HCT116 (cell line): ENCODE measurements around the gene DDB1. TPM values are rescaled to one million over a fixed set of nuclear protein-coding genes. Genes with fewer than 3 reads are reported as not detected.

ENCODE experiments used
- ATAC-seq: fragments of 200-7000 bp; cut with Tn5 transposase; 2 replicates; pipeline ENCODE4 v1.9.1; 2020; ENCODE audit warnings: mild to moderate bottlenecking, moderate library complexity
- BruUV-seq: library from RNA; stranded (reverse); fragments of 400-500 nt; replicated peaks from 2 replicates; lab custom pipeline; 2021; lab: Mats Ljungman, UMichigan
- CTCF ChIA-PET: fragments of 300-600 bp; sonication (Branson Sonifier 250); formaldehyde crosslinking; loops from one replicate; lab custom pipeline; 2021; ENCODE audit warnings: antibody characterized with exemption; lab: Charles Lee
- POLR2A ChIA-PET: fragments of 300-600, 350-600 bp; sonication (Branson Sonifier 250); formaldehyde crosslinking; loops from one replicate; lab custom pipeline; 2021; ENCODE audit warnings: antibody characterized with exemption; lab: Charles Lee
- RAD21 ChIA-PET, 2 experiments: fragments of 300-600 bp; sonication (Branson Sonifier 250); formaldehyde crosslinking; loops; one replicate each; lab custom pipeline; 2023; ENCODE audit warnings: low total read pairs in 2 of 2; ENCODE audit not compliant: uncharacterized antibody in 2 of 2, unreplicated experiment in 2 of 2, low non-redundant PET in 1 of 2; lab: Charles Lee
- DNase-seq: peaks from one replicate; pipeline ENCODE4 v3.0.0-alpha.2; 2010; ENCODE audit warnings: low read depth, low spot score
- H2AFZ ChIP-seq: fragments of 200-600 bp; shearing (Covaris generic), sonication (generic); 2 replicates; pipeline ENCODE4 v1.6.1; 2017; ENCODE audit warnings: low read depth, mixed run types, mixed read lengths, antibody characterized with exemption, low read length; ENCODE audit not compliant: poor library complexity, severe bottlenecking
- H3K27ac ChIP-seq: 2 replicates; pipeline ENCODE4 v1.5.1; 2012; ENCODE audit warnings: low read depth, low read length
- H3K27me3 ChIP-seq: fragments of 200-600 bp; sonication (generic); 2 replicates; pipeline ENCODE4 v1.6.1; 2016; ENCODE audit warnings: mixed run types, low read length, mixed read lengths; ENCODE audit not compliant: insufficient read depth
- H3K36me3 ChIP-seq, 2 experiments: fragments of 200-500 bp in 1 of 2; fragments of 200-600 bp in 1 of 2; sonication (Bioruptor generic) in 1 of 2; sonication (generic) in 1 of 2; 2 replicates each; pipeline versions ENCODE4 v1.5.1 to v1.6.1; 2014 to 2016; ENCODE audit warnings: low read length in 2 of 2, inconsistent platforms in 1 of 2, mixed read lengths in 1 of 2, mixed run types in 1 of 2; ENCODE audit not compliant: insufficient read depth in 2 of 2, control insufficient read depth in 1 of 2
- H3K4me1 ChIP-seq, 2 experiments: fragments of 200-600 bp in 1 of 2; sonication (generic) in 1 of 2; 2 replicates each; pipeline versions ENCODE4 v1.5.1 to v1.6.1; 2012 to 2017; ENCODE audit warnings: low read length in 2 of 2, inconsistent platforms in 1 of 2, mild to moderate bottlenecking in 1 of 2, mixed read lengths in 1 of 2, mixed run types in 1 of 2, moderate library complexity in 1 of 2; ENCODE audit not compliant: insufficient read depth in 2 of 2, control insufficient read depth in 1 of 2
- H3K4me2 ChIP-seq: fragments of 200-600 bp; sonication (generic); 2 replicates; pipeline ENCODE4 v1.6.1; 2017; ENCODE audit warnings: mixed run types, low read length, mixed read lengths
- H3K4me3 ChIP-seq, 2 experiments: fragments of 200-600 bp in 1 of 2; sonication (generic) in 1 of 2; replicated peaks in 1 of 2; 2 replicates each; pipeline ENCODE4 v1.5.1; 2011 to 2016; ENCODE audit warnings: low read length in 2 of 2, control low read depth in 1 of 2, low read depth in 1 of 2, mild to moderate bottlenecking in 1 of 2, mixed read lengths in 1 of 2, mixed run types in 1 of 2
- H3K79me2 ChIP-seq: fragments of 200-600 bp; sonication (generic); 2 replicates; pipeline ENCODE4 v1.6.1; 2017; ENCODE audit warnings: mild to moderate bottlenecking, mixed run types, low read length, moderate library complexity, mixed read lengths; ENCODE audit not compliant: insufficient read depth
- H3K9ac ChIP-seq: fragments of 200-600 bp; sonication (generic); 2 replicates; pipeline ENCODE4 v1.6.1; 2016; ENCODE audit warnings: low read length, mixed read lengths
- H3K9me2 ChIP-seq: fragments of 200-600 bp; sonication (generic), shearing (Covaris generic); 2 replicates; pipeline ENCODE4 v1.6.1; 2017; ENCODE audit warnings: mixed run types, mild to moderate bottlenecking, moderate library complexity; ENCODE audit not compliant: insufficient read depth
- H3K9me3 ChIP-seq, 2 experiments: fragments of 200-500 bp in 1 of 2; fragments of 200-600 bp in 1 of 2; sonication (Bioruptor generic) in 1 of 2; sonication (generic) in 1 of 2; 2 replicates each; pipeline ENCODE4 v1.6.1; 2014 to 2017; ENCODE audit warnings: low read length in 2 of 2, mixed read lengths in 2 of 2, inconsistent platforms in 1 of 2, low read depth in 1 of 2, mild to moderate bottlenecking in 1 of 2, mixed run types in 1 of 2, moderate library complexity in 1 of 2; ENCODE audit not compliant: control insufficient read depth in 1 of 2, insufficient read depth in 1 of 2
- H4K20me1 ChIP-seq: fragments of 200-600 bp; sonication (generic), shearing (Covaris generic); 2 replicates; pipeline ENCODE4 v1.6.1; 2017; ENCODE audit warnings: mixed run types, mild to moderate bottlenecking, moderate library complexity; ENCODE audit not compliant: insufficient read depth
- CBX3 ChIP-seq: IDR thresholded peaks from 2 replicates; pipeline ENCODE4 v1.6.1; 2012; ENCODE audit warnings: low read depth
- FOSL1 ChIP-seq: IDR thresholded peaks from 2 replicates; pipeline ENCODE4 v1.6.1; 2012; ENCODE audit warnings: low read depth
- JUND ChIP-seq: IDR thresholded peaks from 2 replicates; pipeline ENCODE4 v1.6.1; 2012
- RAD21 ChIP-seq: IDR thresholded peaks from 2 replicates; pipeline ENCODE4 v1.6.1; 2012; ENCODE audit warnings: low read depth, mild to moderate bottlenecking
- SP1 ChIP-seq: IDR thresholded peaks from 2 replicates; pipeline ENCODE4 v1.6.1; 2012; ENCODE audit warnings: low read depth
- SRF ChIP-seq: IDR thresholded peaks from 2 replicates; pipeline ENCODE4 v1.6.1; 2012; ENCODE audit warnings: low read depth
- ZFX ChIP-seq: fragments of 450-650 bp; IDR thresholded peaks from 2 replicates; pipeline ENCODE4 v1.6.1; 2017
- ZNF274 ChIP-seq: fragments of 200-500 bp; sonication (Bioruptor generic); IDR thresholded peaks from 2 replicates; pipeline ENCODE4 v1.6.1; 2014; ENCODE audit warnings: mild to moderate bottlenecking, low read depth, low read length, inconsistent platforms
- intact Hi-C: fragments of 100-400 bp; cut with micrococcal nuclease; formaldehyde crosslinking; loops from 2 replicates; pipeline ENCODE4 v1.10.0; 2022
- total RNA-seq: library from RNA; stranded (reverse); gene quantifications from one replicate; pipeline ENCODE4 v1.2.1, GENCODE V29; 2021; ENCODE audit not compliant: unreplicated experiment
- TF ChIP-seq, protein P1 (sequence below): IDR thresholded peaks from 2 replicates; pipeline ENCODE4 v1.6.1; 2012; ENCODE audit warnings: low read depth

Gene DDB1
- total RNA-seq, 1 experiment from 2014 or later = 269 TPM

DNA sequence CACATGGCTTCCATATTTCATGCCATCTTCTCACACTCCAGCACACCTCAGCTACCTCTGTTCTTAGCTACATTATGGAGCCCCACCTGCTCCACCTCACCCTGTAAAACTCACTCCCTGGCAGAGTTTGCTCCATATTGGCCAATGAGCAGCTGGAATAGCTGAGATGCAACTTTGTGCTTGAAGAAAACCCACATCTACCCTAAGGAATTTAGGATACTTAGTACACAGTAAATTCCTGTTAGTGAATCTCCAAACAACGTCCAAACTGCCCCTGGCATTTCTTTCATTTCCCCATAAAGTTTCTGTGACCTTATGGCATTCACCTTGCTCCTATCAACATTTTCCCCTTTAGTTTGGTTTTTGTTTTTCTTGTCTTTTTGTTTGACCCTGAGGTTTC is 35.6 kb downstream of the DDB1 start:
- ATAC-seq (no peak), DNase-seq (no peak)
- TSS peak; percentile 22 for BruUV-seq
- H4K20me1 ChIP-seq = no peaks in the 10 kb centered on the region
- RAD21 ChIA-PET = no interaction called here
- H3K9ac ChIP-seq = no peak overlapping the region
- H3K4me2 ChIP-seq = no peak overlapping the region
- H3K36me3 ChIP-seq = peaks cover 29 to 45% of the 10 kb centered on the region in 2 experiments
- no peak overlapping the region for H2AFZ ChIP-seq
- TF ChIP-seq SP1 (no peak), RAD21 (no peak)
- no peaks in the 10 kb centered on the region for H3K79me2 ChIP-seq
- POLR2A ChIA-PET = no interaction called here
- no peaks in the 10 kb centered on the region for H3K4me1 ChIP-seq
- H3K9me2 ChIP-seq = no peaks in the 10 kb centered on the region
- no peaks in the 10 kb centered on the region for H3K27me3 ChIP-seq
- H3K4me3 ChIP-seq = no peak overlapping the region
- no peak overlapping the region for H3K27ac ChIP-seq
- CTCF ChIA-PET = no interaction called here
- intact Hi-C loops = no loop called here
- no peaks in the 10 kb centered on the region for H3K9me3 ChIP-seq

DNA sequence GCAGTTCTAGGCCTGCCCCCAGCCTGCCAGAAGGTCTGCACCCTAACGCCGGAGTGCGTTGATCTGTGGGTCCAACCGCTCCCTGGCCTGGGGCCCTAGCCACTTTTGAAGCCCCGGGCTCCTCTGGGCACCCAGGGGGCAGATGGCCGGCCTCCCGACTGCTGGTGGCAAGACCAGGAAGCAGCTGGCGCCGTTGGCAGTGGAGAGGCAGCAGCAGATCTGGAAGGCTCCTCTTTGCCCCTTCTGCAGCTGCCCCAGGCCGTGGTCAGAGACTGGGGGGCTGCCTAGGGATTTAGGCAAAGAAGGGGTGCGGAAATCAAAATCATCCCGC is 37.3 kb downstream of the DDB1 start:
- H2AFZ ChIP-seq = no peak overlapping the region
- no peaks in the 10 kb centered on the region for H3K79me2 ChIP-seq
- H3K27me3 ChIP-seq = no peaks in the 10 kb centered on the region
- no TSS peak for BruUV-seq
- H3K4me2 ChIP-seq = no peak overlapping the region
- no peak overlapping the region for H3K27ac ChIP-seq
- no peak overlapping the region for H3K4me3 ChIP-seq
- TF ChIP-seq, protein P1, sequence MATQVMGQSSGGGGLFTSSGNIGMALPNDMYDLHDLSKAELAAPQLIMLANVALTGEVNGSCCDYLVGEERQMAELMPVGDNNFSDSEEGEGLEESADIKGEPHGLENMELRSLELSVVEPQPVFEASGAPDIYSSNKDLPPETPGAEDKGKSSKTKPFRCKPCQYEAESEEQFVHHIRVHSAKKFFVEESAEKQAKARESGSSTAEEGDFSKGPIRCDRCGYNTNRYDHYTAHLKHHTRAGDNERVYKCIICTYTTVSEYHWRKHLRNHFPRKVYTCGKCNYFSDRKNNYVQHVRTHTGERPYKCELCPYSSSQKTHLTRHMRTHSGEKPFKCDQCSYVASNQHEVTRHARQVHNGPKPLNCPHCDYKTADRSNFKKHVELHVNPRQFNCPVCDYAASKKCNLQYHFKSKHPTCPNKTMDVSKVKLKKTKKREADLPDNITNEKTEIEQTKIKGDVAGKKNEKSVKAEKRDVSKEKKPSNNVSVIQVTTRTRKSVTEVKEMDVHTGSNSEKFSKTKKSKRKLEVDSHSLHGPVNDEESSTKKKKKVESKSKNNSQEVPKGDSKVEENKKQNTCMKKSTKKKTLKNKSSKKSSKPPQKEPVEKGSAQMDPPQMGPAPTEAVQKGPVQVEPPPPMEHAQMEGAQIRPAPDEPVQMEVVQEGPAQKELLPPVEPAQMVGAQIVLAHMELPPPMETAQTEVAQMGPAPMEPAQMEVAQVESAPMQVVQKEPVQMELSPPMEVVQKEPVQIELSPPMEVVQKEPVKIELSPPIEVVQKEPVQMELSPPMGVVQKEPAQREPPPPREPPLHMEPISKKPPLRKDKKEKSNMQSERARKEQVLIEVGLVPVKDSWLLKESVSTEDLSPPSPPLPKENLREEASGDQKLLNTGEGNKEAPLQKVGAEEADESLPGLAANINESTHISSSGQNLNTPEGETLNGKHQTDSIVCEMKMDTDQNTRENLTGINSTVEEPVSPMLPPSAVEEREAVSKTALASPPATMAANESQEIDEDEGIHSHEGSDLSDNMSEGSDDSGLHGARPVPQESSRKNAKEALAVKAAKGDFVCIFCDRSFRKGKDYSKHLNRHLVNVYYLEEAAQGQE = no peak
- no peak for TF ChIP-seq JUND
- no peak for TF ChIP-seq CBX3
- no peak for TF ChIP-seq ZNF274
- TF ChIP-seq ZFX = no peak
- TF ChIP-seq FOSL1 = no peak
- no peak for TF ChIP-seq SRF
- no peaks in the 10 kb centered on the region for H3K9me2 ChIP-seq
- 0 out of 2 replicates have a peak, but pooled peaks have one; percentile 3 for ATAC-seq
- H3K4me1 ChIP-seq = no peaks in the 10 kb centered on the region
- no peaks in the 10 kb centered on the region for H3K9me3 ChIP-seq
- no peaks in the 10 kb centered on the region for H4K20me1 ChIP-seq
- CTCF ChIA-PET = no interaction called here
- H3K9ac ChIP-seq = no peak overlapping the region
- intact Hi-C loops = no loop called here
- peaks cover 12 to 27% of the 10 kb centered on the region in 2 experiments; a peak in 3 of 4 replicates for H3K36me3 ChIP-seq
- POLR2A ChIA-PET = no interaction called here
- no peak for DNase-seq
- RAD21 ChIA-PET = no interaction called here
